NCI-H1105 treated with DMSO at 0.1 percent for 48 hours (cell line): ENCODE measurements around the gene ZFYVE21.
A peak's percentile ranks its signal among the peaks of the same experiment; 100 is the strongest.

Experiments
- DNase-seq: peaks from one replicate; lab custom pipeline; 2025; lab: John Stamatoyannopoulos, UW

ZFYVE21 gene

GRCh38 chr14:103725001-103725682, 9.5 kb downstream of the ZFYVE21 start:
- no peak for DNase-seq

GRCh38 chr14:103725739-103726395, 10.3 kb downstream of the ZFYVE21 start:
- DNase-seq: no peak

DNA sequence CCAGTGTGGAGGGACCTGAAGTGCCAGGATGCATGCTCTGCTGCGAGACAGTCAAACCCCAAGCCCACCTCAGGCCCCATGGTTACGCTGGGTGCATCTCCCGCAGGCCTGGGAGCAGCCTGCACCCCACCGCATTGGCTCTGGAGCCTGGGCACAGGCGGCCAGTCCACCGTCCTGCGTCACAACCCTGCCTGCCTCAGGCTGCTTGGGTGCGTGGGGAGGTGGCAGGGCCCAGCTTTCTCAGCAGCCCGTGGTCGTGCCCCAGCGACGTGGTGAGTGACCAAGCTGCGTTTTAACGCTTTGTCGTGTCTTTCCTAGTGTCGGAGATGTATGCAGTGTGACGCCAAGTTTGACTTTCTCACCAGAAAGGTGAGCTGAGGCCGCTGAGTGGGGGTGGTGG, 10.9 kb downstream of the ZFYVE21 start:
- no peak for DNase-seq

GRCh38 chr14:103727313-103727980, 11.8 kb downstream of the ZFYVE21 start:
- DNase-seq: no peak

DNA sequence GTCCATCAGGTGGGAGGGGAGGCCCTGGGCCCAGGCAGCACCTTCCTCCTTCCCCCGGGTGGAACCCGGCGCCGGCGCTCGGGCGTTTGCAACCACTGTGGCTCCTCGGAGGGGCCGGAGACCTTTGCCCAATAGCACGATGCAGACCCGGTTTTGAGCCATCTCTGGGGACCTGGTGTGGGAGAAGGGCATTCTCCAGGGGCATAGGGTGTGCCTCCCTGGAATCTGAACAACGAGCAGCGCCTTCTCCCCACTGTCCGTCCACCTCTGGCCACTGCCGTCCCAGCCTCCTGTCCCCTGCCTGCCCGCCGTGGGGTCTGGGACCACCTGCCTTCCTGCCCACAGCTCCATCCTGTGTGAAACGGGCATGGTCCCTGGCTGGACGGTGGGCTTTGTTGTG, 12.5 kb downstream of the ZFYVE21 start:
- no peak for DNase-seq

- peak; percentile 47 for DNase-seq
These were observed 13.1 kb downstream of the ZFYVE21 start for GRCh38 chr14:103728721-103729120.

GRCh38 chr14:103729496-103730448, 14.2 kb downstream of the ZFYVE21 start:
- peak; percentile 10 for DNase-seq

DNA sequence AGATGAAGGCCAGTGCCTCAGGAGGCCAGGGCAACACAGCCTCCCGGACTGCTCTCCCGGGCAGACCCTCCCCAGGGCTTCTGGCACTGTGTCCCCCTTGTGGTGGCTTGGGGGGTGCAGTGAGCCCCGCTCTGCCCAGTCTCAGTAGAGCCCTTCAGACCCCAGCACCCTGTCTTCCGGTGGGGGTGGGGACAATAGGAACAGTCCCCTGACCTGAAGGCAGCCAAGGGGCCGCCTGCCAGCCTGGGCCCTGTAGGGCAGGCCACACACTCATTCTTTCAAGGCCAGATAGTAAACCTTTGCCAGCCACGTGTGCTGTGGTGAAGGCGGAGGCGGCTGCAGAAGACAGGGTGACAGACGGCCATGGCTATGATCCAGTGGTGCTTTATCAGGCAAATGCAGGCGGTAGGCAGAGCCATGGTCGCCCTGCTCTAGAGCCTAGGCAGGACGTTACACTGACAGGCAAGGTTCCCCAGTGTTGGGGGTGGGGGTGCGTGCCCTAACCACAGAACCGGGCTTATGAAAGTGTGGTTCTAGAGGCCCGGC, 15.0 kb downstream of the ZFYVE21 start:
- DNase-seq: no peak

GRCh38 chr14:103731481-103731880, 15.9 kb downstream of the ZFYVE21 start:
- DNase-seq: no peak

DNA sequence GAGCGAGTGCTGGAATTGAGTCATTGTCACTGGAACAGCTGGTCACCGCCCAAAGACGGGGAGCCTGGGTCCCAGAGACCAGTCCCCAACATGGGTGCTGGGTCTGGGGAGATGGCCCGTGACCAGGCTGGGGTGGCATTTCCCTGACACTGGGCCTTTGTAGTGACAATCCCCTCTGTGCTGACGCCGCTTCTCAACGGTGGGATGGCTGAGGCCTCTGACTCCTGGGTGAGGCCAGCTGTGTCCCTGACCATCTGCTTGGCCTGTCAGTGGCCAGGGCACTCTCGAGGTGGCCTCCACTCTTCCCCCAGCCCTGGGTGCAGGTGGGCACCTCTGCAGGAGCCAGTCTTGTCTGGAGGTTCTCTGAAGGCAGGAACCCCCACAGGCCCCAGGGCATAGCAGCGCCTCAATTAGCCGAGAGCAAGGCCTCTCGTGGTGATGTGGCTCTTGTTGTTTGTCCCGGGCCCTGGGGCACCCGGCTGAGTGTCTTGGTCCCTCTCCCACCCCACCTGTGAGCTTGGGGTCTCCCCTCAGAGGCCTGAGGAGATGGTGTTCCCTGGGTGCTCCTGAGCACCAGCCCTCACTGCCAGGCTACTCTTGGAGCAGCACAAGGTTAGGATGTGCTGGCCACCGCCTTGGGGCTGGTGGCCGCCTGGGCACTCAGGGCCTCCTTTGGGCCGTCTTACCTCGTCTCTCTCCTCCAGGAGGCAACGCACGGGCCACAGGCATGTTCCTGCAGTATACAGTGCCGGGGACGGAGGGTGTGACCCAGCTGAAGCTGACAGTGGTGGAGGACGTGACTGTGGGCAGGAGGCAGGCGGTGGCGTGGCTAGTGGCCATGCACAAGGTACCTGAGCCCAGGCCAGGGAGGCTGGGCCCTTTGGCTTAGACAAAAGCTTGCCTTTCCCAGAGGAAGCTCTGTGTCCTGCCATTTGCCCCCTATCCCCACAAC, 16.6 kb downstream of the ZFYVE21 start:
- DNase-seq: no peak

GRCh38 chr14:103732868-103733620, 17.4 kb downstream of the ZFYVE21 start:
- DNase-seq: no peak

DNA sequence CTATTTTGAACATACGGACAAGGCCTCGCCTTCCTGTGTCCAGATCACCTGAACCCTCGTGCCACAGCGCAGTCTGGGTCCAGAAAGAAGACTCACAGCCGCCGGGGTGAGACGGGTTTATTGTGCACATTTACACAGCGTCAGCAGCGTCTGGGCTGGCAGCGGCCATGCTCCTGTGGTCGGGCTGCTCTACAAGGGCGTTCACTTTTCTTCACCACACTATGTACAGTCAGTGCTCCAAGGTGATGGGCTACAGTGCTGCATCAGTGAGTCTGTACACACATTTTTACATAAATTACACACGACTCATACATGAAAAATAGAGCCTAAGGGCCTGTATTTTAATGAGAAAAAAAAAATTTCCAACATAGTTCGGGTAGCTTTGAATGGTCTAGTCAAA, 18.0 kb downstream of the ZFYVE21 start:
- no peak for DNase-seq

GRCh38 chr14:103734081-103734888, 18.7 kb downstream of the ZFYVE21 start:
- DNase-seq: no peak

DNA sequence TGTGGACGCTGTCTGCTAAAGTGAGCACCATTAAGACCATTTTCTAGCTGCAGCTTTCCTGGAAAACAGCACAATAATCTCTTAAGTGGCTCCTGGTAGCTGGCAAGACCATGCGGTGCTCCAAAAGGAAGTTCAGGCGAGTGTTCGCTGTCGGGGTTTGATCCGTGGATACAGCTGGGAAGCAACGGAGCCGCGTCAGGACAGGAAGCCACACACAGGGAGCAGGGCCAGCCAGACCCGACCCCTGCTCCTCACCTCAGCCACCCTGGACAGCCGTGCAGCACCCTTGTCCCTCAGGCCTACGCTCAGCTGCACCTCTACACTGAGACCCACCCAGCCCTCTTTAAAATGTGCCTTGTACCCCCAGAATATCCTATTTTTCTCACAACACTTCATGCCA, 19.4 kb downstream of the ZFYVE21 start:
- DNase-seq: no peak

DNA sequence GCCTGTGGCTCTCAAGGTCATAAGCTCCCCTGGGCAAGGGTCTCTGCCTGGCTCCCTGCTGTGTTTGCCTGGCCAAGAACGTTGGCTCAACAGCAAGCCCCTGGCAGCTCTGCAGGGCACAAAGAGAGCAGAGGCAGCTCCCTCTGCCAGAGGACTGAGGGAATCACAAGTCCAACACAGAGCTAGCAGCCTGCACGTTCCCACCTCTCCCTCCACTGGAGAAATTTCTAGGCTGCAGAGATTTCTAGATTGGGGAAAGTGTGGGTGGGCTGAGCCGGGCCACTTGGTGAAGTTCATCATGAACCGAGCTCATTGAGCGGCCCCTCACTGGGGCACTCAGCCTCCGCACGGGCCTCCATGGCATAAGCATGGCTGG, 19.8 kb downstream of the ZFYVE21 start:
- no peak for DNase-seq

DNA sequence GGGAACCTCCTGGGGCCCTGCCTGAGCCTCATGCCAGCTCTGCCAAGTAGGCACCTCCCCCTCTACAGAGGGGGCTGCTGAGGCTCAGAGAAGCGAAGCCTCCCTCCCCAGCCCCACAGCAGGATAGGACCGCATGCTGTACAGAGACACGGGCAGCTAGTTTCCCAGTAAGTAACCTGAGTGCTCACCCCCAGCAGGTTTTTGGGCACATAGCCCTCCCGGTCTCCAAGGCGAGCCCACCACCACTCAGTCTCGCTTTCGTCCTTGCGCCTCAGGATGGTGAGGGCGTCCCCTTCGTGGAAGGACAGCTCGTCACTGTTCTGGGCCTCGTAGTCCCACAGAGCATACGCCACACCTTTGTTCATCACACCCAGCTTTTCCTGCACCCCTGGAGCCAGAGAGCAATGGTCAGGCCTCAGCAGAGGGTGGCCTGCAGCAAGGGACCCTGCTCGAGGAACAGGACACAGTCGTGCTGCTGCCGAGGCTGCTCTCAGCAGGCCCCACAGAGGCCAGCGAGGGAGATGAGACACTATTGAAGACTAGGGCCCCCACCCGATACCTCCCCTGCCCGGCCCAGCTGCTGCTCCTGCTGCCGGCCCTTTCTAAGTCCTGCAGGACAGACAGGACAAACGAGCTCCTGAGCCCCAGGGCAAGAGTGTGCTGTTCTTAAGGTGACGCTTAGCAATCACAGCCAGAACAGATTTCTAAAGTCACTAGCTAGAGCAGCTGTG, 20.4 kb downstream of the ZFYVE21 start:
- DNase-seq: no peak

DNA sequence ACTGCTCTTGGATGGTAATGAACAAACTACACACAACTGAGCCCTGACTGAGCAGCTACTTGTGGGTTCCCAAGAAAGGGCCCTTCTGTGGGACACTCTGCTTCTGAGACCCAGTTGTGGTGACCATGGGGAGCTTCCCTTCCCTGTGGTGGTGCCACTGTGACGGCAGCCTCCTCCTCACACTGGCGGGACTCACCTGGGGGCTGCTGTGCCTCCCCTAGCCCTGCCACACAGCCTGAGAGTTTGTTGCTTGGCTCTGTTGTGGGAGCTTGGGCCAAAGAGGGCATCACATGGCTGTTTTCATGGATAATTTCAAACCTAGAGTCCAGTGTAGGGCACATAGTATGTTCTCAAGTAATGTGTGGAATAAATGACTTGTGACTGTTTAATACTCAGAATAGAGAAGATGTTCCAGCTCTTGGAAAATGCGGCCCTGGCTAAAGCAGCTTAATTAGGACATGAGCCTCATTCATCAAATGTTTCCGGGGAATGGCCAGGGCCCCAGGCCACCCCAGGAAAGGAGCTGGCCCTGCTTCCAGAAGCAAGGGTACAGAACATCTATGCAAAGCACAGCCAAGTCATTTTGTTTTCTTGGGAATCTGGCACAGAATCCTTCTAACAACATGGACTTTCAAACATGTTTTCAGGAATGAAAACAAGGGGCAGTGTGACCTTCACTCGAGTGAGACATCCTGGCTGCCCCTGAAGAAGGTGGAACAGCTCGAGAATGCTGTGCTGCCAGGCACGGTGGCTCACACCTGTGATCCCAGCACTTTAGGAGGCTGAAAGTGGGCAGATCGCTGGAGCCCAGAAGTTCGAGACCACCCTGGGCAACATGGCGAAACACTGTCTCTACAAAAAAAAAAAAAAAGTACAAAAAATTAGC, 21.2 kb downstream of the ZFYVE21 start:
- DNase-seq: no peak
